Ectodermal cell (in vitro differentiated cells): ENCODE results near the gene MIEF2. TPM values are rescaled to one million over a fixed set of nuclear protein-coding genes. Genes with fewer than 3 reads are reported as not detected.
"Not testable (repeated sequence)": the region's sequence is repeated elsewhere in the genome, so short reads cannot be mapped to it uniquely, and the experiment has no call there.

Experiments used
- H3K27ac ChIP-seq: 2 replicates; pipeline ENCODE4 v1.7.0; 2013; ENCODE audit warnings: mild to moderate bottlenecking, low read depth, low read length; ENCODE audit not compliant: insufficient read depth, poor library complexity, severe bottlenecking
- H3K27me3 ChIP-seq: 2 replicates; pipeline ENCODE4 v1.7.0; 2013; ENCODE audit warnings: mild to moderate bottlenecking, low read length; ENCODE audit not compliant: insufficient read depth, control insufficient read depth, poor library complexity, severe bottlenecking
- H3K36me3 ChIP-seq: one replicate; pipeline ENCODE4 v1.7.0; 2013; ENCODE audit warnings: low read length; ENCODE audit not compliant: control insufficient read depth, insufficient read depth
- H3K4me1 ChIP-seq: one replicate; pipeline ENCODE4 v1.7.0; 2013; ENCODE audit warnings: low read length; ENCODE audit not compliant: control insufficient read depth, insufficient read depth
- H3K4me3 ChIP-seq: 2 replicates; pipeline ENCODE4 v1.7.0; 2013; ENCODE audit warnings: low read depth, low read length, control low read depth; ENCODE audit not compliant: insufficient read depth
- H3K9me3 ChIP-seq: 2 replicates; pipeline ENCODE4 v1.7.0; 2013; ENCODE audit warnings: mild to moderate bottlenecking, low read length, moderate library complexity; ENCODE audit not compliant: control insufficient read depth
- WGBS, 2 experiments: methylation state at CpG; one replicate each; pipeline ENCODE4 v1.1.7; 2013; ENCODE audit warnings: missing lambda C conversion rate in 2 of 2; 5-methylcytosine and 5-hydroxymethylcytosine counted together
- polyA plus RNA-seq, 4 experiments: library from polyadenylated mRNA; stranded (reverse); fragments of 50-300 nt; gene quantifications; one replicate each; pipeline ENCODE4 v1.2.3, GENCODE V29; 2013

Gene MIEF2
- 10.3 TPM for polyA plus RNA-seq (2013, experiment 1 of 4)
- polyA plus RNA-seq (2013, experiment 2 of 4) = 9.7 TPM
- 8.4 TPM for polyA plus RNA-seq (2013, experiment 3 of 4)
- 8.4 TPM for polyA plus RNA-seq (2013, experiment 4 of 4)

- WGBS, 2 experiments = 0% methylated on average over 72 of the region's 72 CpGs
Observed at GRCh38 chr17:18260332-18261145, at the start of gene MIEF2. Gene MIEF2, plus strand, starts transcription at chr17:18260662. Its CDS starts 2,059 bp downstream, at chr17:18262721.

GRCh38 chr17:18213666-18214270, 46.7 kb upstream of the MIEF2 start:
- Histone ChIP-seq H3K4me3 (no peak overlapping the region), H3K9me3 (no peaks in the 10 kb centered on the region), H3K27me3 (no peaks in the 10 kb centered on the region), H3K27ac (no peak overlapping the region), H3K36me3 (peaks cover 19% of the 10 kb centered on the region), H3K4me1 (no peaks in the 10 kb centered on the region)
- WGBS, 2 experiments = 77 to 83% methylated on average over 7 of the region's 7 CpGs

More at GRCh38 chr17:18260332-18261145, at the start of gene MIEF2:
- H3K27ac ChIP-seq = peak within 1 kb of the TSS; percentile 52
- peaks cover 18% of the 10 kb centered on the region for H3K4me1 ChIP-seq
- H3K36me3 ChIP-seq = peaks cover 8% of the 10 kb centered on the region
- H3K9me3 ChIP-seq = no peaks in the 10 kb centered on the region
- H3K27me3 ChIP-seq = no peaks in the 10 kb centered on the region
- peak within 1 kb of the TSS; percentile 73 for H3K4me3 ChIP-seq

- WGBS, 2 experiments = 86% methylated on average over 11 of the region's 11 CpGs
- H3K4me1 ChIP-seq, H3K36me3 ChIP-seq, H3K4me3 ChIP-seq, H3K9me3 ChIP-seq, H3K27ac ChIP-seq, H3K27me3 ChIP-seq: not testable (repeated sequence)
Observed at GRCh38 chr17:18216906-18217305, 43.6 kb upstream of the MIEF2 start.

GRCh38 chr17:18217412-18218015, 42.9 kb upstream of the MIEF2 start:
- H3K27ac ChIP-seq = no peak overlapping the region
- H3K36me3 ChIP-seq = no peaks in the 10 kb centered on the region
- H3K4me3 ChIP-seq = no peak overlapping the region
- no peaks in the 10 kb centered on the region for H3K27me3 ChIP-seq
- WGBS, 2 experiments = 21% methylated on average over 5 to 6 of the region's 6 CpGs
- no peaks in the 10 kb centered on the region for H3K9me3 ChIP-seq
- no peaks in the 10 kb centered on the region for H3K4me1 ChIP-seq

GRCh38 chr17:18218756-18219415, 41.6 kb upstream of the MIEF2 start:
- Histone ChIP-seq H3K27ac (no peak overlapping the region), H3K36me3 (no peaks in the 10 kb centered on the region), H3K4me1 (peaks cover 10% of the 10 kb centered on the region), H3K27me3 (no peaks in the 10 kb centered on the region), H3K4me3 (no peak overlapping the region), H3K9me3 (no peaks in the 10 kb centered on the region)
- 78 to 86% methylated on average over 4 of the region's 4 CpGs for WGBS, 2 experiments

GRCh38 chr17:18224053-18224386, 36.4 kb upstream of the MIEF2 start:
- Histone ChIP-seq H3K27ac (peak overlapping the region; percentile 100), H3K9me3 (no peaks in the 10 kb centered on the region), H3K36me3 (no peaks in the 10 kb centered on the region), H3K4me1 (peaks cover 35% of the 10 kb centered on the region), H3K27me3 (no peaks in the 10 kb centered on the region), H3K4me3 (no peak overlapping the region)
- WGBS, 2 experiments = 52 to 55% methylated on average over 4 of the region's 4 CpGs

- Histone ChIP-seq H3K27me3 (no peaks in the 10 kb centered on the region), H3K4me1 (peaks cover 40% of the 10 kb centered on the region), H3K36me3 (no peaks in the 10 kb centered on the region), H3K9me3 (no peaks in the 10 kb centered on the region), H3K4me3 (peak overlapping the region; percentile 46), H3K27ac (peak overlapping the region; percentile 100)
- WGBS, 2 experiments = 1 to 2% methylated on average over 23 of the region's 23 CpGs
Observed at GRCh38 chr17:18224387-18225120, 35.9 kb upstream of the MIEF2 start.

- Histone ChIP-seq H3K9me3 (no peaks in the 10 kb centered on the region), H3K4me1 (peaks cover 46% of the 10 kb centered on the region), H3K27ac (peak within 1 kb of the TSS; percentile 100), H3K4me3 (peak within 1 kb of the TSS; percentile 85), H3K27me3 (no peaks in the 10 kb centered on the region), H3K36me3 (no peaks in the 10 kb centered on the region)
- 0% methylated on average over 60 of the region's 60 CpGs for WGBS, 2 experiments
Observed at GRCh38 chr17:18225121-18225641, 35.3 kb upstream of the MIEF2 start, which contains the start of gene LLGL1. Gene LLGL1, plus strand, starts transcription at chr17:18225635. Its CDS starts 48 bp downstream, at chr17:18225683.

GRCh38 chr17:18225642-18226283, 34.7 kb upstream of the MIEF2 start:
- H3K4me1 ChIP-seq = peaks cover 52% of the 10 kb centered on the region

More at GRCh38 chr17:18225642-18226283, 34.7 kb upstream of the MIEF2 start:
- Histone ChIP-seq H3K27me3 (no peaks in the 10 kb centered on the region), H3K27ac (no peak overlapping the region), H3K9me3 (no peaks in the 10 kb centered on the region), H3K36me3 (no peaks in the 10 kb centered on the region), H3K4me3 (peak overlapping the region; percentile 85)
- WGBS, 2 experiments = 0% methylated on average over 56 to 57 of the region's 57 CpGs
